GM12878 (cell line): ENCODE data around the gene CLINT1. TPM values are rescaled to one million over a fixed set of nuclear protein-coding genes. Genes with fewer than 3 reads are reported as not detected.

Source experiments
- ATAC-seq: fragments of 200-7000 bp; cut with Tn5 transposase; 3 replicates; pipeline ENCODE4 v1.9.1; 2020; ENCODE audit warnings: mild to moderate bottlenecking, moderate library complexity
- BruUV-seq: library from RNA; stranded (reverse); fragments of 400-500 nt; replicated peaks from 2 replicates; lab custom pipeline; 2021; lab: Mats Ljungman, UMichigan
- CTCF ChIA-PET: fragments of 300-600 bp; sonication (Branson Sonifier 250); formaldehyde crosslinking; extraction: SDS; loops from one replicate; lab custom pipeline; 2021; ENCODE audit warnings: inconsistent platforms; lab: Yijun Ruan, JAX
- POLR2A ChIA-PET: fragments of 350-600 bp; formaldehyde crosslinking; extraction: SDS; loops from one replicate; lab custom pipeline; 2021; ENCODE audit warnings: inconsistent platforms; lab: Charles Lee
- RAD21 ChIA-PET: fragments of 300-600 bp; sonication (Branson Sonifier 250); formaldehyde crosslinking; loops from one replicate; lab custom pipeline; 2023; ENCODE audit warnings: antibody characterized with exemption; ENCODE audit not compliant: unreplicated experiment; lab: Charles Lee
- SMC1A ChIA-PET: fragments of 300-600 bp; sonication (Branson Sonifier 250); formaldehyde crosslinking; loops from one replicate; lab custom pipeline; 2023; ENCODE audit not compliant: unreplicated experiment, uncharacterized antibody; lab: Charles Lee
- DNase-seq: peaks from one replicate; pipeline ENCODE4 v3.0.0-alpha.2; 2011; ENCODE audit warnings: low read depth, low spot score
- FAIRE-seq: peaks from 3 replicates; lab custom pipeline; 2011; peaks lifted over from hg19 to GRCh38; lab: Jason Lieb, UNC
- H2AFZ ChIP-seq: 2 replicates; pipeline ENCODE4 v1.6.0; 2011; ENCODE audit warnings: low read depth, low read length, control low read depth; ENCODE audit not compliant: control insufficient read depth
- H3K27ac ChIP-seq: 2 replicates; pipeline ENCODE4 v1.5.1; 2011; ENCODE audit warnings: control low read depth; ENCODE audit not compliant: control insufficient read depth, insufficient read depth
- H3K27me3 ChIP-seq, 2 experiments: replicated peaks in 1 of 2; 2 replicates each; pipeline versions ENCODE4 v1.6.0 to v1.6.1; 2011; ENCODE audit warnings: low read length in 1 of 2; ENCODE audit not compliant: control insufficient read depth in 2 of 2, insufficient read depth in 2 of 2
- H3K36me3 ChIP-seq, 2 experiments: 2 replicates each; pipeline ENCODE4 v1.5.1; 2011; ENCODE audit warnings: low read length in 1 of 2; ENCODE audit not compliant: control insufficient read depth in 2 of 2, insufficient read depth in 2 of 2
- H3K4me1 ChIP-seq: 2 replicates; pipeline ENCODE4 v1.6.1; 2011; ENCODE audit warnings: mild to moderate bottlenecking, low read length, moderate library complexity, mixed read lengths; ENCODE audit not compliant: control insufficient read depth, insufficient read depth
- H3K4me2 ChIP-seq: 2 replicates; pipeline ENCODE4 v1.6.0; 2011; ENCODE audit warnings: control low read depth; ENCODE audit not compliant: control insufficient read depth, insufficient read depth
- H3K4me3 ChIP-seq: fragments of 200-600 bp; sonication (generic); 2 replicates; pipeline ENCODE4 v1.5.1; 2016
- H3K79me2 ChIP-seq: 2 replicates; pipeline ENCODE4 v1.6.0; 2011; ENCODE audit warnings: low read length; ENCODE audit not compliant: control insufficient read depth, insufficient read depth
- H3K9ac ChIP-seq: 2 replicates; pipeline ENCODE4 v1.8.0; 2011; ENCODE audit warnings: low read length, control low read depth, mixed read lengths; ENCODE audit not compliant: control insufficient read depth, insufficient read depth
- H3K9me3 ChIP-seq: replicated peaks from 3 replicates; pipeline ENCODE4 v1.5.1; 2011; ENCODE audit warnings: mild to moderate bottlenecking, low read length; ENCODE audit not compliant: control insufficient read depth, insufficient read depth
- H4K20me1 ChIP-seq: 2 replicates; pipeline ENCODE4 v1.6.0; 2011; ENCODE audit not compliant: control insufficient read depth, insufficient read depth
- CBX5 ChIP-seq: sonication (generic); IDR thresholded peaks from 2 replicates; pipeline ENCODE4 v1.6.1; 2016; ENCODE audit warnings: low read depth, moderate library complexity, mild to moderate bottlenecking, inconsistent platforms
- E2F4 ChIP-seq: IDR thresholded peaks from 2 replicates; pipeline ENCODE4 v1.6.1; 2012; ENCODE audit warnings: low read depth, low read length, improper control_type of control experiment
- EGR1 ChIP-seq, 2 experiments: IDR thresholded peaks; 1 replicate in 1 of 2; 2 replicates in 1 of 2; pipeline ENCODE4 v1.6.1; 2011 to 2012; ENCODE audit warnings: low read depth in 2 of 2, low read length in 2 of 2, borderline replicate concordance in 1 of 2, mild to moderate bottlenecking in 1 of 2, moderate library complexity in 1 of 2
- HCFC1 ChIP-seq: fragments of 150-350 bp; IDR thresholded peaks from 2 replicates; pipeline ENCODE4 v1.6.1; 2014; ENCODE audit warnings: low read length
- KAT2A ChIP-seq: conservative IDR thresholded peaks from 2 replicates; pipeline ENCODE4 v1.6.1; 2011; ENCODE audit warnings: low read depth, low read length; ENCODE audit not compliant: control insufficient read depth
- MLLT1 ChIP-seq: fragments of 450-650 bp; IDR thresholded peaks from 2 replicates; pipeline ENCODE4 v1.6.1; 2016; ENCODE audit warnings: mild to moderate bottlenecking
- POU2F2 ChIP-seq: IDR thresholded peaks from 3 replicates; pipeline ENCODE4 v1.6.1; 2011; ENCODE audit warnings: low read depth, mild to moderate bottlenecking, low read length, borderline replicate concordance
- TCF3 ChIP-seq: IDR thresholded peaks from 2 replicates; pipeline ENCODE4 v1.6.1; 2012; ENCODE audit warnings: low read depth, mild to moderate bottlenecking, low read length, borderline replicate concordance; ENCODE audit not compliant: insufficient read depth
- ZNF592 ChIP-seq: fragments of 450-650 bp; IDR thresholded peaks from 2 replicates; pipeline ENCODE4 v1.6.1; 2017; ENCODE audit warnings: mild to moderate bottlenecking, moderate library complexity
- WGBS: methylation state at CpG from one replicate; pipeline ENCODE4 v1.1.6; 2016; ENCODE audit warnings: low lambda C conversion rate; ENCODE audit not compliant: insufficient replicate concordance, insufficient coverage; ENCODE audit errors: missing lambda C conversion rate; 5-methylcytosine and 5-hydroxymethylcytosine counted together
- in situ Hi-C: fragments of 300-500 bp; cut with MboI; formaldehyde crosslinking; loops from 9 replicates; pipeline ENCODE4 v1.14.3; 2018; ENCODE audit warnings: mixed read lengths
- intact Hi-C: fragments of 100-400 bp; cut with micrococcal nuclease; formaldehyde crosslinking; loops from one replicate; pipeline ENCODE4 v1.14.2; 2022; ENCODE audit not compliant: unreplicated experiment
- polyA plus RNA-seq, 11 experiments: library from polyadenylated mRNA; depleted of rRNA in 4 of 11; unstranded in 6 of 11; stranded (reverse) in 5 of 11; fragments of >200 nt; fragmentation: Nextera tagmentation in 4 of 11; fragmentation: Illumina TruSeq in 1 of 11; extraction: Ambion mirVana in 4 of 11; extraction: Trizol in 1 of 11; gene quantifications; 1 replicate in 1 of 11; 2 replicates in 10 of 11; pipeline versions ENCODE4 v1.2.1 to v1.2.3, GENCODE V29; 2011 to 2016; ENCODE audit warnings: inconsistent platforms in 2 of 11, missing spikeins in 2 of 11, low read depth in 1 of 11
- total RNA-seq, 4 experiments: library from RNA; depleted of rRNA in 3 of 4; stranded (reverse); fragments of >200 nt in 3 of 4; fragmentation: Illumina TruSeq in 1 of 4; extraction: Trizol in 1 of 4; gene quantifications; 2 replicates each; pipeline versions ENCODE4 v1.2.1 to v1.2.3, GENCODE V29; 2013 to 2021

The CLINT1 gene
- total and polyA plus RNA-seq, 10 of the 15 experiments (the other 5 are each of a cell fraction or from before 2014, with no cell fraction given): 30.0 to 136 (median 105) TPM

GRCh38 chr5:157743163-157744050 lies 115.5 kb downstream of the CLINT1 start, which contains the start of gene LSM11:
Gene LSM11 (plus strand): TSS chr5:157743712. CDS start chr5:157743751, 39 bp downstream.
- RAD21 ChIA-PET: interaction anchor here (0.7 to 2.9 kb wide), 29 partner anchors 11 to 594 kb away, joined by 3 to 31 read pairs (median 4); partner anchors contain the start of genes NIPAL4 and THG1L
- ATAC-seq (peak; percentile 93), DNase-seq (peak; percentile 56), FAIRE-seq (no peak)
- H3K4me1 ChIP-seq: peaks cover 12% of the 10 kb centered on the region; the same call in 1 of the 2 replicates
- peak within 1 kb of the TSS; percentile 45; the same call in 1 of the 2 replicates for H3K27ac ChIP-seq
- H3K4me2 ChIP-seq: peak within 1 kb of the TSS; percentile 96
- H3K36me3 ChIP-seq: peaks cover 2 to 3% of the 10 kb centered on the region in 2 experiments; a peak in 1 of 4 replicates
- H3K79me2 ChIP-seq: no peaks in the 10 kb centered on the region; the same call in 1 of the 2 replicates
- intact Hi-C loops: loop anchor here (1.0 to 10.0 kb wide), 6 partner anchors 73 to 599 kb away; partner anchors contain the start of gene MED7
- SMC1A ChIA-PET: interaction anchor here (0.9 to 6.2 kb wide), 28 partner anchors 10 to 1389 kb away, joined by 3 to 40 read pairs (median 4); partner anchors contain the start of genes C5orf52, SOX30 and THG1L
- H3K9ac ChIP-seq: peak within 1 kb of the TSS; percentile 73
- under 1% methylated on average over 54 of the region's 79 CpGs for WGBS
- H2AFZ ChIP-seq: peak within 1 kb of the TSS; percentile 96
- H3K9me3 ChIP-seq: no peaks in the 10 kb centered on the region
- no peaks in the 10 kb centered on the region for H4K20me1 ChIP-seq
- CTCF ChIA-PET: interaction anchor here (0.6 to 8.0 kb wide), 70 partner anchors 9 to 1347 kb away, joined by 3 to 95 read pairs (median 4); partner anchors contain the start of genes C5orf52, NIPAL4 and THG1L
- no peaks in the 10 kb centered on the region for H3K27me3 ChIP-seq
- BruUV-seq: no TSS peak
- POLR2A ChIA-PET: interaction anchor here (0.6 to 3.0 kb wide), 6 partner anchors 12 to 415 kb away, joined by 3 to 17 read pairs (median 3); partner anchors contain the start of gene THG1L
- H3K4me3 ChIP-seq: peak within 1 kb of the TSS; percentile 85
- in situ Hi-C loops: loop anchor here (5.0 kb wide), 1 partner anchor 71 kb away; the partner anchor contains the start of gene C5orf52
- TF ChIP-seq E2F4: peak; percentile 81
- 0 out of 3 replicates have a peak, but pooled peaks have one; percentile 41 for TF ChIP-seq POU2F2
- peak; percentile 24; the same call in 1 of the 2 replicates for TF ChIP-seq CBX5
- 0 out of 2 replicates have a peak, but pooled peaks have one; percentile 20 for TF ChIP-seq HCFC1
- no peak for TF ChIP-seq MLLT1
- TF ChIP-seq EGR1 (IDR thresholded peaks at IDR 0.05; ENCODE audit: borderline replicate concordance in 1 of 2, low read depth in 2 of 2, low read length in 2 of 2): peak in 1 of 2 experiments; percentile 18; a peak in 1 of 3 replicates
- 0 out of 2 replicates have a peak, but pooled peaks have one; percentile 57 for TF ChIP-seq TCF3
- peak; percentile 95 for TF ChIP-seq ZNF592
- no peak for TF ChIP-seq KAT2A
